Uterus (tissue), 4 donors: ENCODE data around the gene SLC22A16. TPM values are rescaled to one million over a fixed set of nuclear protein-coding genes. Genes with fewer than 3 reads are reported as not detected.

ENCODE experiments used
- DNase-seq, 2 donors: peaks; one replicate each; pipeline ENCODE4 v3.0.0-alpha.2; 2019 to 2020
- H3K27ac ChIP-seq, 2 donors: fragments of 200-600 bp; sonication (generic); 1 replicate in 1 of 2; 2 replicates in 1 of 2; pipeline ENCODE4 v1.5.1; 2016 to 2018
- H3K27me3 ChIP-seq, 2 donors: fragments of 200-600 bp; sonication (generic); one replicate each; pipeline ENCODE4 v1.5.1; 2018 to 2019; ENCODE audit warnings: control low read depth in 1 of 2
- H3K36me3 ChIP-seq, 2 donors: fragments of 200-600 bp; sonication (generic); one replicate each; pipeline ENCODE4 v1.5.1; 2019; ENCODE audit warnings: control low read depth in 1 of 2
- H3K4me1 ChIP-seq, 2 donors: fragments of 200-600 bp; sonication (generic); one replicate each; pipeline ENCODE4 v1.5.1; 2018 to 2019; ENCODE audit warnings: control low read depth in 1 of 2
- H3K4me3 ChIP-seq, 2 donors: fragments of 200-600 bp; sonication (generic); 1 replicate in 1 of 2; 2 replicates in 1 of 2; pipeline ENCODE4 v1.5.1; 2018 to 2019; ENCODE audit warnings: mild to moderate bottlenecking in 1 of 2
- H3K9me3 ChIP-seq, 2 donors: fragments of 200-600 bp; sonication (generic); one replicate each; pipeline ENCODE4 v1.5.1; 2019; ENCODE audit warnings: control low read depth in 1 of 2
- POLR2A ChIP-seq, 2 donors: fragments of 450-650 bp; IDR thresholded peaks; one replicate each; pipeline ENCODE4 v1.6.1; 2016; ENCODE audit warnings: antibody characterized with exemption in 2 of 2, mild to moderate bottlenecking in 1 of 2, moderate library complexity in 1 of 2
- intact Hi-C: fragments of 100-400 bp; cut with DNase I; formaldehyde crosslinking; loops from one replicate; pipeline ENCODE4 v1.15.1; 2023; ENCODE audit warnings: low total_unique reads
- total RNA-seq, 4 donors: library from RNA; depleted of rRNA in 3 of 4; stranded (reverse); fragments of >200 nt in 3 of 4; gene quantifications; one replicate each; pipeline versions ENCODE4 v1.1.0 to v1.2.4, GENCODE V29; 2014 to 2023
- TF ChIP-seq, protein P1 (sequence below), 4 experiments: fragments of 200-600 bp in 2 of 4; fragments of 450-650 bp in 2 of 4; sonication (generic) in 2 of 4; IDR thresholded peaks; one replicate each; pipeline ENCODE4 v1.5.1; 2016 to 2019; ENCODE audit warnings: antibody characterized with exemption in 4 of 4, mild to moderate bottlenecking in 2 of 4, moderate library complexity in 1 of 4
- donor health status: DM: yes; HTN: yes; CAD: no.

Gene SLC22A16
- total RNA-seq, 4 donors from 2014 or later, result 2.9 to 10.8 TPM; not detected in 2

DNA sequence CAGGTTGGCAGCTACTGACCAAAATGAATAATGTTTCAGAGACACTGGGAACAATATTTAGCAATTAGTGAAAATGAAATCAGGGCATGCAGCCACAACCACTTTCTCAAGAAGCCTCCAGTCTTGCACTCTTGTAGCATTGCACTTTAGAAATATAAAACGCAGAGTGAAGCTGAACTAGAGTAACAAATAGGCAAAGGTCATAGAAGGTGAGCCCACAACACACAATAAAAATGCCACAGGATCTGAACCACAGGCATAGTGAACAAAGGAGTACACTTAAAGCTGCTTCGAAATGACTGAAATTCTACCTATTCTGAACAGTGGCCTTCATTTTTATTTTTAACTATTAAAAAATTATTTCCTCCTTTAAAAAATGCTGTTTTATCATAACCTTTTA, 86.0 kb downstream of the SLC22A16 start:
- no peaks in the 10 kb centered on the region for H3K9me3 ChIP-seq
- no peaks in the 10 kb centered on the region for H3K36me3 ChIP-seq
- no peaks in the 10 kb centered on the region for H3K27me3 ChIP-seq
- no peaks in the 10 kb centered on the region for H3K4me1 ChIP-seq
- H3K27ac ChIP-seq, result no peak overlapping the region
- H3K4me3 ChIP-seq, result no peak overlapping the region
- intact Hi-C loops, result loop anchor here (10.0 kb wide), 1 partner anchor 216 kb away; the partner anchor contains the start of gene WASF1
- TF ChIP-seq POLR2A (IDR thresholded peaks at IDR 0.05), result no peak
- TF ChIP-seq, protein P1, sequence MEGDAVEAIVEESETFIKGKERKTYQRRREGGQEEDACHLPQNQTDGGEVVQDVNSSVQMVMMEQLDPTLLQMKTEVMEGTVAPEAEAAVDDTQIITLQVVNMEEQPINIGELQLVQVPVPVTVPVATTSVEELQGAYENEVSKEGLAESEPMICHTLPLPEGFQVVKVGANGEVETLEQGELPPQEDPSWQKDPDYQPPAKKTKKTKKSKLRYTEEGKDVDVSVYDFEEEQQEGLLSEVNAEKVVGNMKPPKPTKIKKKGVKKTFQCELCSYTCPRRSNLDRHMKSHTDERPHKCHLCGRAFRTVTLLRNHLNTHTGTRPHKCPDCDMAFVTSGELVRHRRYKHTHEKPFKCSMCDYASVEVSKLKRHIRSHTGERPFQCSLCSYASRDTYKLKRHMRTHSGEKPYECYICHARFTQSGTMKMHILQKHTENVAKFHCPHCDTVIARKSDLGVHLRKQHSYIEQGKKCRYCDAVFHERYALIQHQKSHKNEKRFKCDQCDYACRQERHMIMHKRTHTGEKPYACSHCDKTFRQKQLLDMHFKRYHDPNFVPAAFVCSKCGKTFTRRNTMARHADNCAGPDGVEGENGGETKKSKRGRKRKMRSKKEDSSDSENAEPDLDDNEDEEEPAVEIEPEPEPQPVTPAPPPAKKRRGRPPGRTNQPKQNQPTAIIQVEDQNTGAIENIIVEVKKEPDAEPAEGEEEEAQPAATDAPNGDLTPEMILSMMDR (IDR thresholded peaks at IDR 0.05), result no peak
- no peak for DNase-seq

DNA sequence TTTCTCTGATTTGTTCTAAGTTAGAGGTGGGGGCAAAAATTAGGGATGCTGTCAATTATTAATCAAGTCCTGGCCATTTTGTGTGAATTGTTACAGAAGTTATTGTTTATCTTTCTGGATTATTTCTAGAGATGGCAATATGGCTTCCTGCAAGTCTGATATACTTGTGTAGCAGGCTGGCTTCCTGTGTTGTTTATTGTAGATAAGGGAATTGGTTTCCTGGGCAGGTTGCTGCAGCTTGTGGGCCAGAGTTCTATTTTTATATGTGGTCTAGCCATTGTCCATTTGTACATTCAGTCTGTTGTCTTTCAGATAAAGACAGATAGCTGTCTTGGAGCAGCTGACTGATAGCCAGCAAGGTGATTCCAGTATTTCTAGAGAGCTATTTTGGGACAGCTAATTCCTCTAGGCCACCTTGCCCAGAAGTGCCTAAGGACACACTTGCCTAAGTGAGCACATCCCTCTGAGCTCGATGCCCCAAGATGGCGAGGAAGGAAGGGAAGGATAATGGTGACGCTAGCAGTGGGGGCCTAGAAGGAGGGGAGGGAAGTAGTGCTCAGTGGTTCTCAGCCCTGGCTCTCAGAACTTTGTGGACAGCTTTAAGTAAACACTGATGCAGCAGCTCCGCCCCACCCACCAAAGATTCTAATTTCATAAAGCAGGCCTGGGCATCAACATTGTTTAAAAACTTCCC, 86.6 kb downstream of the SLC22A16 start:
- H3K36me3 ChIP-seq, result no peaks in the 10 kb centered on the region
- no peak for TF ChIP-seq POLR2A (IDR thresholded peaks at IDR 0.05)
- TF ChIP-seq, protein P1 (IDR thresholded peaks at IDR 0.05), result no peak
- no peak overlapping the region for H3K27ac ChIP-seq
- H3K4me3 ChIP-seq, result no peak overlapping the region
- intact Hi-C loops, result loop anchor here (10.0 kb wide), 1 partner anchor 215 kb away; the partner anchor contains the start of gene WASF1
- no peaks in the 10 kb centered on the region for H3K4me1 ChIP-seq
- no peaks in the 10 kb centered on the region for H3K27me3 ChIP-seq
- DNase-seq, result no peak
- no peaks in the 10 kb centered on the region for H3K9me3 ChIP-seq

DNA sequence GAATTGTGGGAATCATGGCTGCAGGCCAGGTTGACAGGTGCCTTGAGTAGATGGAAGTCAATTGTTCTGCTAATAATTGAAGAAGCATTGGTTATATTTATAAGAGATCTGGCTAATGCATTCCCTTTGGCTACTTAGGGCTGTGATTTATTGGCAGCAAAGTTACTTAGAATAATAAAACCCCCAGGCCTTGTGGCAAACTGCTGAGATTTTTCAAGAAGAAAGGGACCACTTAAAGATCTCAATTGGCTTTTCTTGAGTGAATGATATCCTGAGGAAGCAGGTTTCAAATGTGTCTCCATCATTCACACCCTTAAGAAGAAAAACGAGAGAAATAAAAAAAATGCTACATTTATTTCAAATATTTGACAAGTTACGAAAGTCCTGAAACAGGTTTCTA, 88.4 kb downstream of the SLC22A16 start:
- no peak overlapping the region for H3K27ac ChIP-seq
- no peak overlapping the region for H3K4me3 ChIP-seq
- H3K27me3 ChIP-seq, result no peaks in the 10 kb centered on the region
- no peak for DNase-seq
- no peaks in the 10 kb centered on the region for H3K4me1 ChIP-seq
- no peak for TF ChIP-seq POLR2A (IDR thresholded peaks at IDR 0.05)
- TF ChIP-seq, protein P1 (IDR thresholded peaks at IDR 0.05), result no peak
- intact Hi-C loops, result no loop called here
- H3K36me3 ChIP-seq, result no peaks in the 10 kb centered on the region
- H3K9me3 ChIP-seq, result no peaks in the 10 kb centered on the region

DNA sequence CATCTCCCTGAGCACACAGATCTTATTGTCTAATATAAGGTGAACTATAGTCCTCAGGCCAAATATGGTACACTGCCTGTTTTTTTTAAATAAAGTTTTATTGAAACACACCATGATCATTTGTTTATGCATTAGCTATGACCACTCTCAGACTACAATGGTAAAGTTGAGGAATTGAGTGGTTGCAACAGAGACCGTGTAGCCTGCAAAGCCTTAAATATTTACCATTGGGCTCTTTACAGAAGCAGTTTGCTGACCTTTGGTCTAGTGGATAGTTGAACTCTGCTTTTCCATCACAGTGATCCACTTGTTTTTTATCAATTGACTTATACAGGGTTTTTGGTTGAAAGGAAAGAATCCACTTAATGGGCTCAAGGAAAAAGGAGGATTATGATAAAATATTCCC, 91.0 kb downstream of the SLC22A16 start:
- no peaks in the 10 kb centered on the region for H3K36me3 ChIP-seq
- no peaks in the 10 kb centered on the region for H3K4me1 ChIP-seq
- no peak overlapping the region for H3K27ac ChIP-seq
- no peak overlapping the region for H3K4me3 ChIP-seq
- DNase-seq, result no peak
- intact Hi-C loops, result no loop called here
- TF ChIP-seq, protein P1 (IDR thresholded peaks at IDR 0.05), result no peak
- TF ChIP-seq POLR2A (IDR thresholded peaks at IDR 0.05), result no peak
- no peaks in the 10 kb centered on the region for H3K27me3 ChIP-seq
- H3K9me3 ChIP-seq, result no peaks in the 10 kb centered on the region

DNA sequence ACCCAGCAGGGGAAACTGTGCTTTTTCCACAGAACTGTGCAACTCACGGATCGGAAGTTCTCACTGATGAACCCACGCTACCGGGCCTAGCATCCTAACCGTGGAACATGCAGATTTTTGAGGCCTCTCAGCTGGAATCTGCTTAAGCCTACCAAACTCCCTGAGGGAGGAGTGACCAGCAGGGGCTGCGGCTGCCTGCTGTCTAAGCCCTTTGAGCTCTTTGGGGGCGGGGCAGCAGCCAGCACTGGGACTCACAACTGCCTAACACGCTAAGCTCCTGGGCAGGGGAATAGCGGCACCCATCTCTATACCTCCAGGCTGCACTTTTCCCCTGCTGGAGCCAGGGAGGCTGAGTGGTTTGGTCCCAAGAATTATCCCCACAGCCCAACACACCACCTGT, 97.9 kb downstream of the SLC22A16 start:
- no peaks in the 10 kb centered on the region for H3K27me3 ChIP-seq
- H3K4me3 ChIP-seq, result no peak overlapping the region
- TF ChIP-seq, protein P1 (IDR thresholded peaks at IDR 0.05), result no peak
- TF ChIP-seq POLR2A (IDR thresholded peaks at IDR 0.05), result no peak
- H3K27ac ChIP-seq, result no peak overlapping the region
- DNase-seq, result no peak
- intact Hi-C loops, result no loop called here
- no peaks in the 10 kb centered on the region for H3K36me3 ChIP-seq
- H3K4me1 ChIP-seq, result no peaks in the 10 kb centered on the region
- H3K9me3 ChIP-seq, result no peaks in the 10 kb centered on the region

Other genes with a start within 250 kb of the SLC22A16 start
- 10 to 100 TPM in 3 of 4 donors, not detected in 1; 18.0 to 47.2 (median 30.7) TPM for gene METTL24, start 118.3 kb downstream of the SLC22A16 start, total RNA-seq
- gene DDO, start 61.0 kb downstream of the SLC22A16 start, total RNA-seq, result 1 to 10 TPM in 1 of 4 donors, under 1 TPM in 2, not detected in 1; 0.88 to 3.3 (median 0.97) TPM